ENCODE measurements around the gene RAB3A.

GRCh38 chr19:18218600-18218999 is 14.8 kb upstream of the RAB3A start:
- TF ChIP-seq EZH2 (IDR thresholded peaks at IDR 0.05) (no peak), FOXP2 (optimal IDR thresholded peaks at IDR 0.05; ENCODE audit: control extremely low read depth, extremely low read length, insufficient read depth) (no peak)
